ENCODE measurements around the gene AHDC1.

Gene AHDC1

GRCh38 chr1:27601321-27601770, 2.6 kb downstream of the AHDC1 start:
- peak overlapping the region; percentile 79 for H3K4me3 ChIP-seq (ENCODE audit: low read length)
- no peaks in the 10 kb centered on the region for H3K27me3 ChIP-seq (ENCODE audit: control insufficient read depth, insufficient read depth, low read length)
- peak overlapping the region; percentile 99 for H3K4me2 ChIP-seq (ENCODE audit: low read length)
- no peaks in the 10 kb centered on the region for H3K36me3 ChIP-seq (ENCODE audit: insufficient read depth, low read length)
- peaks cover 55% of the 10 kb centered on the region for H3K4me1 ChIP-seq (ENCODE audit: control insufficient read depth, insufficient read depth, low read length)
- H3K9me3 ChIP-seq (replicated peaks; ENCODE audit: low read length) = no peaks in the 10 kb centered on the region
- H3K9ac ChIP-seq (ENCODE audit: low read depth, low read length) = peak overlapping the region; percentile 82

- Histone ChIP-seq H3K9ac (ENCODE audit: low read depth, low read length) (peak overlapping the region; percentile 82), H3K27me3 (ENCODE audit: control insufficient read depth, insufficient read depth, low read length) (no peaks in the 10 kb centered on the region), H3K4me1 (ENCODE audit: control insufficient read depth, insufficient read depth, low read length) (peaks cover 62% of the 10 kb centered on the region), H3K4me2 (ENCODE audit: low read length) (peak overlapping the region; percentile 99), H3K4me3 (ENCODE audit: low read length) (peak overlapping the region; percentile 79), H3K9me3 (replicated peaks; ENCODE audit: low read length) (no peaks in the 10 kb centered on the region), H3K36me3 (ENCODE audit: insufficient read depth, low read length) (no peaks in the 10 kb centered on the region)
Observed at GRCh38 chr1:27600498-27601175, 3.3 kb downstream of the AHDC1 start.

DNA sequence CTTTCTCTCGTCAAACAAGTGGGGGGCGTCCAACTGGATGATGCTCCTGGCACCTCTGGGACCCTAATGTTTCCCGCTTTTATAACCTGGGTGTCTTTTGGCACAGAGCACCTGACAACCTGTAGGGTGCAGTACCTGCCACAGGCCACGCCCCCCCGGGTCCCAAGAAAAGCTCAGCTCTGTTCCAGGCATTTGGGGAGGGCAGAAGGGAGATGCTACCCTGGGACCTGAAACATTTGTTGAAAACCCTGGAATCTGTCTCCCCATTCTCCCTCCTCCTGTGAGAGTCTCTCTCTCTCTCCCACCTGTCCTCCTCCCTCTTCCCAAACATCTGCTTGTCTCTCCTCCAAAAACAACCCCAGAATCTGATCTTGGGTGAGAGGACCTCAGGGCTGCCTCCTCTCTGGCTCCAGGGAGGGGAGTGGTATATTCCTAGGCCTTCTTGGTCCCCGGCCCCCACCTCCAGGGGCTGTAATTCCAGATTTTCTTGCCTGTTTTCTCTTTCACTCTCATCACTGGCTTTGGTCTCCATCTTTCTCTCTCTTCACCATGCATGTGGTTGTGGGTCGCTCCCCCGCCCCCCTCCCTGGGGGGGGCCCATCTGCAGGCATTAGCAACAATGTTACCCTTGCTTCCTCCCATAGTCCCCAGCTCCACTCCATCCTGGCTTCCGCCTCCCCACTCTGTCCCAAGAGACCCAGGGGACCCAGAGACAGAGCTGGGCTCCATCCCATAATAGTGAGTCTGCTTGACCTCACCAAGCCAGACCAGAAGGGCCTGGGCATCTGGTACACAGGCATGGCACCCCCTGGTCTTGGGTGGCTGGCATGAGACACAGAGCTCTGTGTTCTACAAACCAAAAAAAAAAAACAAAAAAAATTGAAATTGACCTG, 4.1 kb downstream of the AHDC1 start:
- peaks cover 70% of the 10 kb centered on the region for H3K4me1 ChIP-seq (ENCODE audit: control insufficient read depth, insufficient read depth, low read length)
- H3K9me3 ChIP-seq (replicated peaks; ENCODE audit: low read length) = no peaks in the 10 kb centered on the region
- peak overlapping the region; percentile 79 for H3K4me3 ChIP-seq (ENCODE audit: low read length)
- peak overlapping the region; percentile 50 for H3K9ac ChIP-seq (ENCODE audit: low read depth, low read length)
- peak overlapping the region; percentile 99 for H3K4me2 ChIP-seq (ENCODE audit: low read length)
- H3K27me3 ChIP-seq (ENCODE audit: control insufficient read depth, insufficient read depth, low read length) = no peaks in the 10 kb centered on the region
- peaks cover 4% of the 10 kb centered on the region for H3K36me3 ChIP-seq (ENCODE audit: insufficient read depth, low read length)

DNA sequence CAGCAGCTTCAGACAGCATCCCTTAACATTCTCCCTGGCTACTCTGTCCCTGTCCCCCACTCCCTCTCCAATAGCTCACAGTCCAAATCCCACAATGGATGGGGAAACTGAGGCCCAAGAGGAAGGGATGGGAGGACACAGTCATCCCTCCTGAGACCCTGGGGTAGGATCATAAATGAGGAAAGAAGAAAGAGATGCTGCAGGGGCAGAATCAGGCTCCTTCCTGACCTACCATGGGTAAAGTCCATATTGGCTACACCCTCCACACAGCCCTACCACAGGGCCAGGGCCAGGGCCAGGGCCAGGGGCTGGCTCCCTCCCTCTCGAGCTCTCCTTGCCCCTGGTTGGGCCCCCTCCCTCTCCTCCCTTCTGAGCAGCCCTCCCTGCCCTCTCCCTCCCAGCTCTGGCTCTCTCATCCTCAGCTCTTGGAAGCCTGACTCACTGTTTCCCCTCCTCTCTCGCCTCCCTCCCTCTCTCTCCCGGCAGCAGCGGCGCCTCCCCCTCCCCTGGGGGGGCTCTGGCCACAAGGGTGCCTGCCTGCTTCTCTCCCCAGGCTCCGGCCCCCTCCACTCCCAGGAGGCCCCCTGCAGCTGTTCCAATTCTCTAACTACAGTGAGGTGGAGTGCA, 4.9 kb downstream of the AHDC1 start:
- no peaks in the 10 kb centered on the region for H3K9me3 ChIP-seq (replicated peaks; ENCODE audit: low read length)
- H3K9ac ChIP-seq (ENCODE audit: low read depth, low read length) = peak overlapping the region; percentile 50
- H3K4me3 ChIP-seq (ENCODE audit: low read length) = peak overlapping the region; percentile 53
- peaks cover 4% of the 10 kb centered on the region for H3K36me3 ChIP-seq (ENCODE audit: insufficient read depth, low read length)
- peaks cover 79% of the 10 kb centered on the region for H3K4me1 ChIP-seq (ENCODE audit: control insufficient read depth, insufficient read depth, low read length)
- H3K4me2 ChIP-seq (ENCODE audit: low read length) = peak overlapping the region; percentile 99
- H3K27me3 ChIP-seq (ENCODE audit: control insufficient read depth, insufficient read depth, low read length) = no peaks in the 10 kb centered on the region

- Histone ChIP-seq H3K4me3 (ENCODE audit: low read length) (peak overlapping the region; percentile 50), H3K9me3 (replicated peaks; ENCODE audit: low read length) (no peaks in the 10 kb centered on the region), H3K4me2 (ENCODE audit: low read length) (peak overlapping the region; percentile 99), H3K9ac (ENCODE audit: low read depth, low read length) (peak overlapping the region; percentile 50), H3K36me3 (ENCODE audit: insufficient read depth, low read length) (peaks cover 4% of the 10 kb centered on the region), H3K27me3 (ENCODE audit: control insufficient read depth, insufficient read depth, low read length) (no peaks in the 10 kb centered on the region), H3K4me1 (ENCODE audit: control insufficient read depth, insufficient read depth, low read length) (peaks cover 86% of the 10 kb centered on the region)
Observed at GRCh38 chr1:27598295-27598687, 5.7 kb downstream of the AHDC1 start.

GRCh38 chr1:27597516-27598294, 6.2 kb downstream of the AHDC1 start:
- H3K4me3 ChIP-seq (ENCODE audit: low read length) = no peak overlapping the region
- H3K4me1 ChIP-seq (ENCODE audit: control insufficient read depth, insufficient read depth, low read length) = peaks cover 92% of the 10 kb centered on the region
- no peaks in the 10 kb centered on the region for H3K9me3 ChIP-seq (replicated peaks; ENCODE audit: low read length)
- H3K4me2 ChIP-seq (ENCODE audit: low read length) = peak overlapping the region; percentile 99
- H3K27me3 ChIP-seq (ENCODE audit: control insufficient read depth, insufficient read depth, low read length) = no peaks in the 10 kb centered on the region
- H3K36me3 ChIP-seq (ENCODE audit: insufficient read depth, low read length) = peaks cover 4% of the 10 kb centered on the region
- H3K9ac ChIP-seq (ENCODE audit: low read depth, low read length) = peak overlapping the region; percentile 1

DNA sequence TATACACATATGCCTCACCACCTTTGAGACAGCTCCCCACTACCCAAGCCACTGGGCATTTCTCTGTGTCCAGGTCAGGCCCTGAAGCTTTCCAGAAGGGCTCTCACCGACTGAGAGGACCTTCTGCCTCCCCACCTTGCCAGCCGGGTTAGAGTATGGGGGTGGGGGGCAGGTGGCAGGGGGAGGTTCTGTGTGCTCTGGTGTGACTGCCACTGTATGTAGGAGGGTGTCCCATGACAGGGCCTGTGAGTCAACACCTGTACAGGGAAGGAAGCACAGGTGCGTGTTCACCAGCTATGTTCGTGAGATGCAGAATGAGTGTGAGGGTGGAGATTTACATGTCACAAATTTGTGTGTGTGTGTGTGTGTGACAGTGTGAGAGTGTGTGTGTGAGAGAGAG, 7.0 kb downstream of the AHDC1 start:
- Histone ChIP-seq H3K4me2 (ENCODE audit: low read length) (no peak overlapping the region), H3K4me1 (ENCODE audit: control insufficient read depth, insufficient read depth, low read length) (peaks cover 93% of the 10 kb centered on the region), H3K4me3 (ENCODE audit: low read length) (no peak overlapping the region), H3K9me3 (replicated peaks; ENCODE audit: low read length) (no peaks in the 10 kb centered on the region), H3K9ac (ENCODE audit: low read depth, low read length) (no peak overlapping the region), H3K27me3 (ENCODE audit: control insufficient read depth, insufficient read depth, low read length) (no peaks in the 10 kb centered on the region), H3K36me3 (ENCODE audit: insufficient read depth, low read length) (peaks cover 4% of the 10 kb centered on the region)

DNA sequence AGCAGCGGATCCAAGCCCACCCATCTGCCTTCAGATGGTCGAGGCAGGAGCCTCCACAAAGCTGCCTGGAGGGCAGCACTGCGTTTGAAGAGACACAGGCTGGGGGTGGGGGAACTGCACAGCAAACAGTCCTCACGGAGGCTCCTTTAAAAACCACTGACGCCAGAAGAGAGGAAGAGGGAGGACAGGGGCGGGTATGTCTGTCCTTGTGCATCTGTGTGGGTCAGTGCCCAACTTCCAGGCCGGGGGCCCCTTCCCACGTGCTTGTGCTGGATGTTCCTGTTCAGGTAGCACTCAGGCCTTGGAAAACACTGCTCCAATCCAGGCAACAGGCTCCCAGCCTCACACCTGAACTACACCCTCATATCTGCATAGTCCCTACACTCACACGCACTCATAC, 7.7 kb downstream of the AHDC1 start:
- H3K4me1 ChIP-seq (ENCODE audit: control insufficient read depth, insufficient read depth, low read length) = peaks cover 91% of the 10 kb centered on the region
- H3K9me3 ChIP-seq (replicated peaks; ENCODE audit: low read length) = no peaks in the 10 kb centered on the region
- peaks cover 4% of the 10 kb centered on the region for H3K36me3 ChIP-seq (ENCODE audit: insufficient read depth, low read length)
- H3K4me3 ChIP-seq (ENCODE audit: low read length) = no peak overlapping the region
- H3K27me3 ChIP-seq (ENCODE audit: control insufficient read depth, insufficient read depth, low read length) = no peaks in the 10 kb centered on the region
- H3K9ac ChIP-seq (ENCODE audit: low read depth, low read length) = no peak overlapping the region
- H3K4me2 ChIP-seq (ENCODE audit: low read length) = no peak overlapping the region

- H3K4me1 ChIP-seq (ENCODE audit: control insufficient read depth, insufficient read depth, low read length) = peaks cover 91% of the 10 kb centered on the region
- no peaks in the 10 kb centered on the region for H3K27me3 ChIP-seq (ENCODE audit: control insufficient read depth, insufficient read depth, low read length)
- H3K9ac ChIP-seq (ENCODE audit: low read depth, low read length) = no peak overlapping the region
- H3K9me3 ChIP-seq (replicated peaks; ENCODE audit: low read length) = no peaks in the 10 kb centered on the region
- no peak overlapping the region for H3K4me3 ChIP-seq (ENCODE audit: low read length)
- H3K36me3 ChIP-seq (ENCODE audit: insufficient read depth, low read length) = peaks cover 4% of the 10 kb centered on the region
- H3K4me2 ChIP-seq (ENCODE audit: low read length) = peak overlapping the region; percentile 55
Observed at GRCh38 chr1:27595597-27595996, 8.3 kb downstream of the AHDC1 start.

DNA sequence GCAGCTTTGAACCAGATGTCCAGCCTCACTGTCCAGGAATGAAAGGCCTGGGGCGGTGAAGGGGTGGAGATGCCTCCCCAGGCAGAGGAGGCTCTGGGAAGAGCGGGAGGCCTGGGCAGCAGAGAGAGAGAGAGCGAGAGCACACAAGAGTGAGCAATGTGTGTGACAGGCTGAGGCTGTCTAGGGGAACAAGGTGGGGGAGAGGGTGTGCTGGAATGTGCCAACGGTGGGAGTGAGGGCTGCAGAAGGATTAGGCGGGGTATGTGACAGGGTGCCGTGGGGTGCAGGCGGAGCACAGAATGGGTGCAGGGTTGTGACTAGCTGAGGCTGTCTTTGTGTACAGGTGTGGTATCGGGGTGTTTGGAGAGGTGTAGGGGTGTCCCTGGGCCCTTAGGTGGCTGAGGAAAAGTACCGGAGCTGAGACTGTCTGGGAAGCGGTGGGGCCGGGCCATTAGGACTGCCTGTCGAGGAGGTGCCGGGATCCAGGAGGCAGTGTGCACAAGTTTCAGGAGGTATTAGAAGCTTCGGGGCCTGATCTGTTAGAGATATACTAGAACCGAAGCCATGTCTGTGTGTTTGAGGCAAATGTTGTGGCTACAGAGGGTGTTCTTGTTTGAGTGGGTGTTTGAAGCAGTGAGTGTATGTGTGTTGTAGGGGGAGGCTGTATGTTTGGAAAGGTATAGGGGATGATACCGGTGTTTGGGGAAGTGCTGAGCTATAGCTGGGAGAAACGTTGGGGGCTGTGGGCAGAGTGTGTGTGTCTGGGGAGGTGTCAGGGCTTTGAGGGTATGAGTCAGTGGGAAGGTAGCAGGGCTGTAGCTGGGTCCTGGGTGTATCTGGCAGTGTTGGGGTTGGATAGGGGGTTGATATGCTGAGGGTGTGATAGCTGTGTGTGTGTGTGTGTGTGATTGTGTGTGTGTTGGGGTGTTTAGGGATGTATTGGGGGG, 9.1 kb downstream of the AHDC1 start:
- peak overlapping the region; percentile 55 for H3K4me2 ChIP-seq (ENCODE audit: low read length)
- no peak overlapping the region for H3K4me3 ChIP-seq (ENCODE audit: low read length)
- no peaks in the 10 kb centered on the region for H3K9me3 ChIP-seq (replicated peaks; ENCODE audit: low read length)
- H3K4me1 ChIP-seq (ENCODE audit: control insufficient read depth, insufficient read depth, low read length) = peaks cover 91% of the 10 kb centered on the region
- H3K9ac ChIP-seq (ENCODE audit: low read depth, low read length) = peak overlapping the region; percentile 2
- peaks cover 4% of the 10 kb centered on the region for H3K36me3 ChIP-seq (ENCODE audit: insufficient read depth, low read length)
- H3K27me3 ChIP-seq (ENCODE audit: control insufficient read depth, insufficient read depth, low read length) = no peaks in the 10 kb centered on the region
